ENCODE data around the gene ALDH1A2. TPM values are rescaled to one million over a fixed set of nuclear protein-coding genes. Genes with fewer than 3 reads are reported as not detected.
A peak's percentile ranks its signal among the peaks of the same experiment; 100 is the strongest.

The ALDH1A2 gene
- total RNA-seq, 4 donors from 2014 or later = 47.9 to 128 (median 109) TPM

DNA sequence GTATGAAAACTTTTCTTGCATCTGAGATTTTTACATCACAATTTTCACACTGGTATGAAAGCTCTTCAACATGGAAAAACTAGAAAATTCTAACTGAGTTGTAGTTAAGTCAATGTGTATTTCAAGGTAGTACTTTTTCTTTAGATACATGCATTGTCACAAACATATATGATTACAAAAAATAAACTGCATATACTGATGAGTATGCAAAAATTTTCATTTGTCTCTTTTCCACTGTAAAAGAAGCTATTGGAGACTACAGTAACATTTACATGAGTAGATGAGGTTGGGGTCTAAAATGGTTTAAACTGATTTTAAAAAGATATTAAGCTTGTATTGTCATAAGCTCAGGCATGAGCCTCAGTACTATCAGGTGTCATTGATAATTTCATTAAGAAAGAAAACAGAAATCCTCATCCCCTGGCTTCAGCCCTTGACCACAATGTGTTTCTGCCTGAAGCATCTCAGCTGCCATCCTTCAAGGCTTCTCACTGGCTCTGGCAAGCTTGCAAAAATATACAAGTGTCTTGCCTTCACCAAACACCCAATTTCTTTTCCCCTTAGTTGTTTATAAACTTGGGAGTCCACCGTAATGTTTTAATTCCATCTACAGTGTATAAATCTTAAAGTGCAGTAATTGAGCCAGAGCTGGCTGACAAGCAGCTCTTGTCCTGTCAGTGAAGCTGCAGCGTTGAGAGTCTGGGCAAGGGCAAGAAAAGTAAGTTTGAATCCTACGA is 71.9 kb downstream of the ALDH1A2 start:
- TF ChIP-seq POLR2A (IDR thresholded peaks at IDR 0.05) = no peak
- TF ChIP-seq, protein P1, sequence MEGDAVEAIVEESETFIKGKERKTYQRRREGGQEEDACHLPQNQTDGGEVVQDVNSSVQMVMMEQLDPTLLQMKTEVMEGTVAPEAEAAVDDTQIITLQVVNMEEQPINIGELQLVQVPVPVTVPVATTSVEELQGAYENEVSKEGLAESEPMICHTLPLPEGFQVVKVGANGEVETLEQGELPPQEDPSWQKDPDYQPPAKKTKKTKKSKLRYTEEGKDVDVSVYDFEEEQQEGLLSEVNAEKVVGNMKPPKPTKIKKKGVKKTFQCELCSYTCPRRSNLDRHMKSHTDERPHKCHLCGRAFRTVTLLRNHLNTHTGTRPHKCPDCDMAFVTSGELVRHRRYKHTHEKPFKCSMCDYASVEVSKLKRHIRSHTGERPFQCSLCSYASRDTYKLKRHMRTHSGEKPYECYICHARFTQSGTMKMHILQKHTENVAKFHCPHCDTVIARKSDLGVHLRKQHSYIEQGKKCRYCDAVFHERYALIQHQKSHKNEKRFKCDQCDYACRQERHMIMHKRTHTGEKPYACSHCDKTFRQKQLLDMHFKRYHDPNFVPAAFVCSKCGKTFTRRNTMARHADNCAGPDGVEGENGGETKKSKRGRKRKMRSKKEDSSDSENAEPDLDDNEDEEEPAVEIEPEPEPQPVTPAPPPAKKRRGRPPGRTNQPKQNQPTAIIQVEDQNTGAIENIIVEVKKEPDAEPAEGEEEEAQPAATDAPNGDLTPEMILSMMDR (IDR thresholded peaks at IDR 0.05) = no peak
- DNase-seq = no peak
- H3K27ac ChIP-seq = peak overlapping the region in 1 of 2 donors; percentile 5

DNA sequence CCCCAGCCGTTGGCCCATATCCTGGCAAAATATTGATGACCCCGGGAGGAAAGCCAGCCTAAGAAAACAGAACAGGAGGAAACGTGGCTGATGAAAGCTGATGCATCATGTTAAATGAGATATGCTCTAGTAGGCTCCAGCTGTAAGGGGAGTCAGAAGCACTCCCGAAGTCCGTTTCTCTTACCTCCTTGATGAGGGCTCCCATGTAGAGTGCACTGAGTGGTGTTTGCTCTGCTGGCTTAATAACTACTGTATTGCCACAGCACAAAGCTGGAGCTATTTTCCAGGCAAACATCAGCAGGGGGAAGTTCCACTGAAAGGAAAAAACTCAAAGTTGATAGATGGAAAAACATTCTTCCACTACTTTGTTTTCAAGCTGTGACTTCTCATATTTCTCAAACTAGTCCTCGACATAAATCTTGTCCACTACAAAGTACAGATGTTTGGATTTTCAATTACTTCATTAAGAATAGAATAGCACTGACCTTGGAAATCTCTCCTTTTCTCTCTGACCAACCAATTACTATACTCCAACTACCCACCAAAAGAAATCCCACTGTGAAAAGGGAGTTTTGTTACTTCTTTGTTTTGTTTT is 72.7 kb downstream of the ALDH1A2 start:
- H3K27me3 ChIP-seq = no peaks in the 10 kb centered on the region
- intact Hi-C loops (cut with DNase I; ENCODE audit: low total_unique reads) = no loop called here

More for the DNA sequence above, 71.9 kb downstream of the ALDH1A2 start:
- Histone ChIP-seq H3K9me3 (no peaks in the 10 kb centered on the region), H3K4me3 (no peak overlapping the region), H3K36me3 (no peaks in the 10 kb centered on the region), H3K4me1 (no peaks in the 10 kb centered on the region), H3K27me3 (no peaks in the 10 kb centered on the region)
- intact Hi-C loops (cut with DNase I; ENCODE audit: low total_unique reads) = no loop called here

DNA sequence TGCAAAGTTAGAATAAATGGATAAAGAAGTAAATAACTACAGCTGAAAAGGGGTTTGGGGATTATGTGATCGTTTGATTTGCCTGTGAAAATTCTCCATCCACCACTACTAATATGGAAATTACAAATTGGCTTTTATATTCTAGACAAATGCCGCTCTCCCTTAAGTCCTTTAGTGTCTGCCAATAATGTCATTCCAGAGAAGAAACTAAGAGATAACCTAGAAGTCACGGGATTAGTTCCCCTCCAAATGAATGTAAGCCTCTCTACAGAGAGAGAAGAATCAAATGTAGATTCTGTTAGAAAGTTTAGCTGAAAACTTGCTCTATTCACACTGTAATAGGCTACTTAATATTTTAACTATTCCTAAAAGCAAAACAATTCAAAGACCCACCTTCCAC is 92.0 kb downstream of the ALDH1A2 start:
- H3K27ac ChIP-seq = no peak overlapping the region
- DNase-seq = no peak
- intact Hi-C loops (cut with DNase I; ENCODE audit: low total_unique reads) = no loop called here
- H3K9me3 ChIP-seq = no peaks in the 10 kb centered on the region
- no peak overlapping the region for H3K4me3 ChIP-seq
- H3K27me3 ChIP-seq = no peaks in the 10 kb centered on the region
- TF ChIP-seq, protein P1 (IDR thresholded peaks at IDR 0.05) = no peak
- no peak for TF ChIP-seq POLR2A (IDR thresholded peaks at IDR 0.05)
- H3K4me1 ChIP-seq = no peaks in the 10 kb centered on the region
- no peaks in the 10 kb centered on the region for H3K36me3 ChIP-seq

More for the DNA sequence above, 72.7 kb downstream of the ALDH1A2 start:
- no peak overlapping the region for H3K4me3 ChIP-seq
- H3K36me3 ChIP-seq = no peaks in the 10 kb centered on the region
- DNase-seq = no peak
- H3K27ac ChIP-seq = no peak overlapping the region
- no peaks in the 10 kb centered on the region for H3K9me3 ChIP-seq
- TF ChIP-seq POLR2A (IDR thresholded peaks at IDR 0.05) = no peak
- TF ChIP-seq, protein P1 (IDR thresholded peaks at IDR 0.05) = no peak
- H3K4me1 ChIP-seq = no peaks in the 10 kb centered on the region

DNA sequence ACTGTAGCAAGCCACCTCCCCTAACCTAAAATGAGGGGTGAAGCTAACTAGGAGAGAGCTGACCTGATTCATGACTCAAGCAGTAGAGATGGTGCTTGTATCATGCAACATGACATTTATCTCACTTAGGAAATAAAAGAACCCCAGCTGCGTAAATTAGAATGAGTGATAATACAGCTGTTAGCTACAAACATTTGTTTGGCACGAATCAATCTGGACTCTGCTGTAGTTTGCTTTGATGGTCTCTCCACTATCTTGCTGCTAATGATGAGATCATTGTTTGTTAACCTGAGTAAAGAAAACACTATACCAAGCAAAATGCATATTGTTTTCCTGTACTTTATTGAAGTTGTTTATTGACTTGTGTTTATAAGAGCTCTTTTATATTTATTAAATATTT is 92.6 kb downstream of the ALDH1A2 start:
- no peak for DNase-seq
- no peak for TF ChIP-seq POLR2A (IDR thresholded peaks at IDR 0.05)
- TF ChIP-seq, protein P1 (IDR thresholded peaks at IDR 0.05) = no peak
- Histone ChIP-seq H3K4me3 (no peak overlapping the region), H3K9me3 (no peaks in the 10 kb centered on the region), H3K36me3 (no peaks in the 10 kb centered on the region), H3K27ac (no peak overlapping the region), H3K27me3 (no peaks in the 10 kb centered on the region), H3K4me1 (no peaks in the 10 kb centered on the region)
- intact Hi-C loops (cut with DNase I; ENCODE audit: low total_unique reads) = no loop called here

DNA sequence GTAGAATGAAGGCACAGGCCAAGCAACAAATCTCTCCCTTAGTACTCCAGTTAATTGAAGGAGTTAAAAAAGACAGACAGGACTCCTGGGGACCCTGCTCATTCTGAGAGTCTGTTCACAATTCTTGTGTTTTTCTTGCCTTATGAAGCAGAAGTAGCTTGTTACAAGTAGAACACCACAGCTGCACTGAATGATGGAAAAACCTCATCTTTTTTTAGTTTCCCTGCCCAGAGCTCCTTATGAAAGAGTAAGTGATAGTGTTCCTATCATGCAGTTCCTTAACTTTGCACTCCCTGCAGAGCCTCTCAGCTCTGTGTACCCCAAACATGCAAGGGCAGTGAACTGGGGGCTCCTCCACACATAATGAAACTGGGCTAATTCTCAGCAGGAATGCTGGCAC is 95.5 kb downstream of the ALDH1A2 start:
- H3K36me3 ChIP-seq = no peaks in the 10 kb centered on the region
- H3K27ac ChIP-seq = no peak overlapping the region
- TF ChIP-seq, protein P1 (IDR thresholded peaks at IDR 0.05) = no peak
- no peak for TF ChIP-seq POLR2A (IDR thresholded peaks at IDR 0.05)
- no peak overlapping the region for H3K4me3 ChIP-seq
- intact Hi-C loops (cut with DNase I; ENCODE audit: low total_unique reads) = no loop called here
- no peak for DNase-seq
- no peaks in the 10 kb centered on the region for H3K9me3 ChIP-seq
- H3K27me3 ChIP-seq = no peaks in the 10 kb centered on the region
- no peaks in the 10 kb centered on the region for H3K4me1 ChIP-seq
